Activated T-cell treated with anti-CD3 and anti-CD28 coated beads, Interleukin-2, amount 50 U/mL, for 24 hours (primary cell): ENCODE measurements around the gene FER.
"Not testable (repeated sequence)": the region's sequence is repeated elsewhere in the genome, so short reads cannot be mapped to it uniquely, and the experiment has no call there.

Source experiments
- DNase-seq: peaks from one replicate; pipeline ENCODE4 v3.0.0-alpha.2; 2020
- H3K27ac Mint-ChIP-seq: 2 replicates; pipeline ENCODE4 v1.8.0; 2020; ENCODE audit warnings: mild to moderate bottlenecking, mixed read lengths
- H3K27me3 Mint-ChIP-seq: 2 replicates; pipeline ENCODE4 v1.8.0; 2020; ENCODE audit warnings: mixed read lengths
- H3K36me3 Mint-ChIP-seq: 2 replicates; pipeline ENCODE4 v1.8.0; 2020; ENCODE audit warnings: low read depth, mixed read lengths
- H3K4me1 Mint-ChIP-seq: 2 replicates; pipeline ENCODE4 v1.8.0; 2020; ENCODE audit warnings: low read depth, mixed read lengths
- H3K4me3 Mint-ChIP-seq: 2 replicates; pipeline ENCODE4 v1.8.0; 2020; ENCODE audit warnings: mild to moderate bottlenecking, moderate library complexity, mixed read lengths
- H3K9me3 Mint-ChIP-seq: 2 replicates; pipeline ENCODE4 v1.8.0; 2020; ENCODE audit warnings: mixed read lengths

The FER gene

DNA sequence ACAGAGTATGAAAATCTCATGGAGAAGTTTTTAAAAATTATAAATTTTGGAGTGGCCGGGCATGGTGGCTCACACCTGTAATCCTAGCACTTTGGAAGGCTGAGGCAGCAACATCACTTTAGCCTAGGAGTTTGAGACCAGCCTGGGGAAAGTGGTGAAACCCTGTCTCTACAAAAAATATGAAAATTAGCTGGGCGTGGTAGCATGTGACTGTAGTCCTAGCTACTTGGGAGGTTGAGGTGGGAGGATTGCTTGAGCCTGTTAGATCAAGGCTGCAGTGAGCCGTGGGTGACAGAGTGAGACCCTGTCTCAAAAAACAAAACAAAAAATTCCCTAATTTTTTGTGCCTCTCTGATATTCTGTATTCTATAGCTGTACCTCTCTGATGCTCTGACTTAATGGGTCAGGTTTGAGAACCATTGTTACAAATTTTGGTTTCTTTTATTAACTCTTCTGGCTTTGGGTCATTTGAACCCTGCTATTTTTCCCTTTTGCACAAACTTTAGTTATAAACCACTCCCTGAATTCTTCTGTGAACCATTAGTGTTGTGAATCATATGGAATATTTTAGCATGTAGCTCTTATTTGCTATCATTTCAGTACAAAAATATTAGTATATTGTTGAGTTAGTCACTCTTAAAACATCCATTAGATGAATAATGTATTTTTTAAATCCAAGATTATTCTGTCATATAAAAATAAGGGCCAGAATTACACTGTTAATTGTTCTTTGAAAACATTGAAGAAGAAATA lies 51.0 kb downstream of the FER start:
- Mint-ChIP-seq H3K36me3 (peaks cover 47% of the 10 kb centered on the region), H3K4me1 (peaks cover 11% of the 10 kb centered on the region), H3K9me3 (peaks cover 14% of the 10 kb centered on the region), H3K27ac (no peak overlapping the region), H3K4me3 (no peak overlapping the region), H3K27me3 (no peaks in the 10 kb centered on the region)
- no peak for DNase-seq

DNA sequence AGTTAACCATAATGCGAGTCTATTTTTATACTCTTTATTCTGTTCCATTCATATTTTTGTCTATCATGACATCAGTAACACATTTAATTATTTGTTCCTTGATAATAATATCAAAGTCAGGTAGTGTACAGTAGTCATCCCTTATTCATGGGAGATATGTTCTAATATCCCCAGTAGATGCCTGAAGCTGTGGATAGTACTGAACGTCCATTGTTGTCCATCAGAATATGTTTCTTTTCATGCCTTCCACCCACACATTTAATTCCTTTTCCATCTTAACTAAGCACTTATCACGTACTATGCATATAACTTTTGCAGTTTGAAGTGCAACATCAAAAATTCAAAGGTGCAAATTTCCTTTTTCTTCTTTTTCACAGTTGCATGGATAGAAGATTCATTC lies 53.6 kb downstream of the FER start:
- peaks cover 57% of the 10 kb centered on the region for H3K36me3 Mint-ChIP-seq
- H3K9me3 Mint-ChIP-seq: peaks cover 22% of the 10 kb centered on the region
- no peak for DNase-seq
- H3K27ac Mint-ChIP-seq: no peak overlapping the region
- H3K4me3 Mint-ChIP-seq: no peak overlapping the region
- peaks cover 11% of the 10 kb centered on the region for H3K4me1 Mint-ChIP-seq
- H3K27me3 Mint-ChIP-seq: no peaks in the 10 kb centered on the region

DNA sequence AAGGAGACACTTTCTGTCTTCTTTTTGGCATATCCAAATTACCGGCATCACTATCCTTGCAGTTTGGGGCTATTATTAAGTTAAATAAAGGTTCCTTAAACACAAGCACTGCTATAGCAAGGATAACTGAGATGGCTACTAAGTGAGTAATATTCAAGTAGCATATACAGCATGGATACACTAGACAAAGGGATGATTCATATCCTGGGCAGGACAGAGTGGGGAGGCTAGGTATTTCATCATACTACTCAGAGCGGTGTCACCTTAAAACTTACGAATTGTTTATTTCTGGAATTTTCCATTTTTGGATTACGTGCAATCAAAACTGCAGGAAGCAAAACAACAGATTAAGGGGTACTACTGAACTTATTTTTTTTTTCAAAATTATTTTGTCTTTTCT lies 54.1 kb downstream of the FER start:
- H3K4me1 Mint-ChIP-seq: peaks cover 11% of the 10 kb centered on the region
- H3K27me3 Mint-ChIP-seq: no peaks in the 10 kb centered on the region
- no peak for DNase-seq
- no peak overlapping the region for H3K4me3 Mint-ChIP-seq
- H3K36me3 Mint-ChIP-seq: peaks cover 60% of the 10 kb centered on the region
- H3K27ac Mint-ChIP-seq: no peak overlapping the region
- H3K9me3 Mint-ChIP-seq: peaks cover 25% of the 10 kb centered on the region

DNA sequence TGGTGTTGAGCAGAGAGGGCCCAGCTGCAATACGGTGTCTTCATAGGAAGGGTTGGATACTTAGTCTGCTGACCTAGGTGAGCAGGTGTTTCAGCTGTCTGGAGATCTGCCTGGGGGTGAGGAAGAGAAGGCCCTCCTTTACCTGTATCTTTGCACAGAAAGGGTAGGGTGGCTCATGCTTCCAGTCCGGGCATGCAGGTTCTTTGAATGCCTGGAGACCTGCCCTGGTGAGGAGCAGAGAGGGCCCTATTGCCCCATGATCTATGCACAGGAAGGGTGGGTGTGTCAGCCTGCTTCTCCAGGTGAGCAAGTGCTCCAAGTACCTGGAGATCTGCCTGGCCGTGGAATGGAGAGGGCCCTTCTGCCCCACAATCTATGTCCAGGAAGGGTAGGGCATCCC lies 63.0 kb downstream of the FER start:
- peaks cover 23% of the 10 kb centered on the region for H3K9me3 Mint-ChIP-seq
- H3K4me3 Mint-ChIP-seq: no peak overlapping the region
- no peaks in the 10 kb centered on the region for H3K4me1 Mint-ChIP-seq
- no peak for DNase-seq
- H3K27ac Mint-ChIP-seq: no peak overlapping the region
- no peaks in the 10 kb centered on the region for H3K27me3 Mint-ChIP-seq
- H3K36me3 Mint-ChIP-seq: peaks cover 19% of the 10 kb centered on the region

DNA sequence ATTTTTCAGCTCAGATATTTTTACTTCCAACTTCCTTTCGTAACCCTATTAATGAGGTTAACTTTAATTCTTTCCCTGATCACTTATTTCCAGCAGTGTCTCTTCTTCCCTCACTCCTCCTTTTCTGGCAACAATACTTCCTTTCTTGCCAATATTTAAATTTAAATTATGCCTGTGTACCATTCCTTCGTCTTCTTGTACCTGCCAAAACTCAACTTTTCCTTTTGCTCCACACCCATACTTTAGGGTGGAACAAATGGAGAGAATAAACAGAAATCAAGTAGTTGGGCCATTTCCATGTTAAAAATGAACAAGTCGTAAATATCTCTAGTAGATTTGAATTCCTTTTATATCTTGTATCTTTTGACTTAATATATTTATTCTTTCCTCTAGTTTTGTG lies 66.0 kb downstream of the FER start:
- no peak for DNase-seq
- H3K27ac Mint-ChIP-seq: no peak overlapping the region
- H3K4me3 Mint-ChIP-seq: no peak overlapping the region
- H3K9me3 Mint-ChIP-seq: peaks cover 9% of the 10 kb centered on the region
- H3K36me3 Mint-ChIP-seq: peaks cover 5% of the 10 kb centered on the region
- peaks cover 6% of the 10 kb centered on the region for H3K4me1 Mint-ChIP-seq
- no peaks in the 10 kb centered on the region for H3K27me3 Mint-ChIP-seq

DNA sequence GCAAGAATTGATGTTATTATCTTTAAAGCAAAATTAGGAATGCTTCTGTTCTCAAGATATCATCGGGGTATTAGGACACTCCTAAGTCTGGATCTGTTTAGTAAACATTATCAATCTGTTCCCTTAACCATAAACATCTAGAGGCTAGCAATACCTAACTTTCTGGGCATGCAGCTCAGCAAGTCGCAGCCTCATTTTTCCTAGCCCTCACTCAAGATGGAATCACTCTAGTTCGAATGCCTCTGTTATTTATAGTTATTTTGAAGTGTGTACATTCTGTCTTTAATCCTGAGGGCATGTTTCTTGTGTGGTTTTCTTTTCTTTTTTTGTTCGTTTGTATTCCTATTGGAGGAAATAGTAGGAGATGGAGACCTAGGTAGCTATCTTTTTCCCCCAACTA lies 66.9 kb downstream of the FER start:
- Mint-ChIP-seq H3K9me3 (peaks cover 5% of the 10 kb centered on the region), H3K36me3 (peaks cover 5% of the 10 kb centered on the region), H3K4me3 (no peak overlapping the region), H3K27me3 (no peaks in the 10 kb centered on the region), H3K27ac (no peak overlapping the region), H3K4me1 (peaks cover 6% of the 10 kb centered on the region)
- DNase-seq: no peak

DNA sequence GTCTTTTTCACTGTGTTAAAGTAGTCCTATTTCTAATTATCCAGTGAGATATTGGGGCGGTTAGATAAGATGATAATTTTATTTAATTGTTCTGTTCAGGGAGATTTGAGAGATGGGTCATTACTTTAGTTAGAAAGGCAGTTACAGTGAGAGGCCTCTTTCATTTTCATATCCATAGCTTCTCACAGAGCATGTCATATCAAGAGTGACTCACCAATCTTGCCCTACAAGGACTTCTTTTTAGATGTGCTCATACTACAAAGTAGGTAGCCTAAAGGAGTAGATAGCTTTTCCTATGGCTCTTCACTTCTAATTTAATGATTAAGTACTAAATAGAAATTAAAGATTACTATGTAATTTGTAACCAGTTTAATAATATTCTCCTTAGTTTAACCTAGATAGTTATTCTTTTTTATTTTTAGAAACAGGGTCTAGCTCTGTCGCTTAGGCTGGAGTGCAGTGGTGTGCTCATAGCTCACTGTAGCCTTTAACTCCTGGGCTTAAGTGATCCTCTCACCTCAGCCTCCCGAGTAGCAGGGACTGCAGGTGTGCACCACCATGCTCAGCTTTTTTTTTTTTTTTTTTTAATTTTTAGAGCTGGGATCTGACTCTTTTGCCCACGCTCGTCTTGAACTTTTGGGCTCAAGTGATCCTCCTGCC lies 71.0 kb downstream of the FER start:
- DNase-seq: no peak
- H3K36me3 Mint-ChIP-seq: peaks cover 2% of the 10 kb centered on the region
- no peak overlapping the region for H3K4me3 Mint-ChIP-seq
- peaks cover 6% of the 10 kb centered on the region for H3K4me1 Mint-ChIP-seq
- no peaks in the 10 kb centered on the region for H3K9me3 Mint-ChIP-seq
- H3K27me3 Mint-ChIP-seq: no peaks in the 10 kb centered on the region
- H3K27ac Mint-ChIP-seq: no peak overlapping the region

DNA sequence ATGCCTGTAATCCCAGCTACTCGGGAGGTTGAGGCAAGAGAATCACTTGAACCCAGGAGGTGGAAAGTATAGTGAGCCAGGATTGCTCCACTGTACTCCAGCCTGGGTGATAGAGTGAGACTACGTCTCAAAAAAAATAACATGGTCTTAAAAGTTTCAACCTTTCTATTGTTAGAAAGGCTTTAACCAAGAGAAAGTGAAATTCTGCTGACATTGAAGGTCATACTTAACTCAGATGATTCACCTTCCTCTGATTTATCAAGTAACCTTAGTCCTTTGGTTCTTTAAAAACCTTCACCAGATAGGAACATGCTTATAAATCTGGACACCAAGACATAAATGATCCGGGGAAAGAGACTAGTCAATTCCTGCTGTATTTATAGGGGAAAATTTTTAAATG lies 73.3 kb downstream of the FER start:
- no peak for DNase-seq
- Mint-ChIP-seq H3K4me1 (peaks cover 6% of the 10 kb centered on the region), H3K27me3 (no peaks in the 10 kb centered on the region), H3K36me3 (peaks cover under 1% of the 10 kb centered on the region), H3K27ac (no peak overlapping the region), H3K4me3 (no peak overlapping the region), H3K9me3 (no peaks in the 10 kb centered on the region)

DNA sequence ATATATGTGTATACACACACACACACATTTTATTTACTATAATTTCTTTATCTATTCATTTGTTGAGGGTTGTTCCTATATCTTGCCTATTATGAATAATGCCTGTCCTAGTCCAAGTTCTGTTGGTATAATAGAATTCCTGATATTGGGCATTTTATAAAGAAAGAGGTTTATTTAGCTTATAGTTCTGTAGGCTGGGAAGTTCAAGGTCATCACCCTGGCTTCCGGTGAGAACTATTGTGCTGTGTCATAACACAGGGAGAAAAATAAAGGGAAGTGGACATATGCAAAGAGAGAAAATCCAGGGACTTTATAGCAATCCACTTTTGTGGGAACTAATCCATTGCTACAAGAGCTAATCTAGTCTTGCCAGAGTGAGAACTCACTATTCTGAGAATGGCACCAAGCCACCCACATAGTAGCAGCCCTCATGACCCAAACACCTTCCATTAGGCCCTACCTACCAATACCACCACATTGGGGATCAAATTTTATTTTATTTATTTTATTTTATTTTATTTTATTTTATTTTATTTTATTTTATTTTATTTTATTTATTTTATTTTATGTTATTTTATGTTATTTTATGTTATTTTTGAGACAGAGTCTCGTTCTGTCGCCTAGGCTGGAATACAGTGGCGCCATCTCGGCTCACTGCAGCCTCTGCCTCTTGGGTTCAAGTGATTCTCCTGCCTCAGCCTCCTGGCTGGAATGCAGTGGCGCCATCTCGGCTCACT lies 74.7 kb downstream of the FER start:
- no peak overlapping the region for H3K27ac Mint-ChIP-seq
- no peaks in the 10 kb centered on the region for H3K9me3 Mint-ChIP-seq
- no peaks in the 10 kb centered on the region for H3K27me3 Mint-ChIP-seq
- no peak for DNase-seq
- no peaks in the 10 kb centered on the region for H3K36me3 Mint-ChIP-seq
- no peak overlapping the region for H3K4me3 Mint-ChIP-seq
- H3K4me1 Mint-ChIP-seq: peaks cover 6% of the 10 kb centered on the region

DNA sequence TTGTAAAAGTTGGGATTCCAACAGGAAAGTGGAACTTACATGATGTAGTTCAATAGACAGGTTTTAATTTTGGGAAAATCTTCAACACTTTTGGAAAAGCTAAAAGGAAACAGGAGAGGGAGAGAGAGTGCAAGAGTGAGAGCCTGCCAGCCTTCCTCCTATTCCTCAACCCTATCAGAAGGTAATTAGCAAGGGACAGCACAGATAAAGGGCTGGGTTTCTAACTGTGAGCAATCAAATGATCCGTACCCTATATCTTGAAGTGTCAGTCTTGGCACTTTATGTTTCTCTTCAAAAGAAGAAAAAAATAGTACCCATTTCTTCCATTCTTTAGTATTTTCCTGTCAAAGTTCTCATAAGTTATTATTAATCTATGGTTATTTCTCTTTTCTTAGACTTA lies 79.4 kb downstream of the FER start:
- Mint-ChIP-seq H3K9me3 (no peaks in the 10 kb centered on the region), H3K4me3 (no peak overlapping the region), H3K4me1 (no peaks in the 10 kb centered on the region), H3K36me3 (no peaks in the 10 kb centered on the region), H3K27ac (no peak overlapping the region), H3K27me3 (no peaks in the 10 kb centered on the region)
- no peak for DNase-seq

DNA sequence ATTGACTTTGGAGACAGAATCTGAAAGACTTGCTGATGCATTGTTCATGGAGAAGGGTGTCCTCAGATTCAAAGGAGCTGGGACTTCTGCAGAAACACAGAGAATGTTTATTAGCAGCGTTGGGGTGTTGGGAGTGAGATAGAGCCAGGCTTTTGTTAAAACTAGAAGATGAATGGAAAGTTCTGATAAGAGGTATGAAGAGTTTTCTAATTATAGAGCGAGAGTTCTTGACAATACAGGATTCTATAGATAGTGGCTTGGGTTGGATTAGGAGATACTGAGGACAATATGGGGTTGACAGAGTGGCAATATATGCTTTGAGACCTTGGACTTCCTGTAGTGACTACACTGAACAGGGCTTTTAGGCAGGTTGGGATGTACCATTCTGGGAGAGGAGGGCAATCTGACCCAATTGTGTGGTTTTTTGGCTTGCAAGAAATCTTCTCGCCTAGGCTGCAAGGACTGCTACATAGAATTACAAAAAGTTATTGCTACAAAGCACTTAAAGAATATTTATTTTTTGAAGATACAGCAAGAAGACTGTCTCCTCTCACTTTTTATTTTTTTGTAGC lies 83.1 kb downstream of the FER start:
- Mint-ChIP-seq H3K9me3 (no peaks in the 10 kb centered on the region), H3K4me3 (no peak overlapping the region), H3K4me1 (no peaks in the 10 kb centered on the region), H3K36me3 (peaks cover 2% of the 10 kb centered on the region), H3K27ac (no peak overlapping the region), H3K27me3 (no peaks in the 10 kb centered on the region)
- DNase-seq: no peak

DNA sequence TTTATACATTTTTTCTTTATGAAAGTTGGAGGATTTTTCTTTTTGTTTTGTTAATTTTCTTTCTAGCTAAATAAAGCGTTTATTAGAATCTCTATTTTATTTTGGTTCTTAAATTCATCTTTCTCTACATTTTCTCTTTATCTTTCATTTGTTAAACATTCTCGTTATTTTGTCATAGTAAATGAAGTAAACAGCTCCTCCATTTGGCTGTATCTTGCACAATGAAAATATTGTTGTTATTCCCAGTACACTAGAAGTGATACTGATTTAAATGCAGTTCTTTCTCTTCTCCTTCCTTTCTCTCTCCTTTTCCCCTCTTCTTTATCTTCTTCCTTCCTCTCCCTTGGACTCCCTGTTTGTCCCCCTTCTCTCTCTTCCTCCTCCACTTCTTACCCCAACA lies 88.8 kb downstream of the FER start:
- Mint-ChIP-seq H3K27me3 (no peaks in the 10 kb centered on the region), H3K9me3 (no peaks in the 10 kb centered on the region), H3K4me3 (no peak overlapping the region), H3K27ac (no peak overlapping the region), H3K36me3 (peaks cover 14% of the 10 kb centered on the region), H3K4me1 (no peaks in the 10 kb centered on the region)
- DNase-seq: no peak

DNA sequence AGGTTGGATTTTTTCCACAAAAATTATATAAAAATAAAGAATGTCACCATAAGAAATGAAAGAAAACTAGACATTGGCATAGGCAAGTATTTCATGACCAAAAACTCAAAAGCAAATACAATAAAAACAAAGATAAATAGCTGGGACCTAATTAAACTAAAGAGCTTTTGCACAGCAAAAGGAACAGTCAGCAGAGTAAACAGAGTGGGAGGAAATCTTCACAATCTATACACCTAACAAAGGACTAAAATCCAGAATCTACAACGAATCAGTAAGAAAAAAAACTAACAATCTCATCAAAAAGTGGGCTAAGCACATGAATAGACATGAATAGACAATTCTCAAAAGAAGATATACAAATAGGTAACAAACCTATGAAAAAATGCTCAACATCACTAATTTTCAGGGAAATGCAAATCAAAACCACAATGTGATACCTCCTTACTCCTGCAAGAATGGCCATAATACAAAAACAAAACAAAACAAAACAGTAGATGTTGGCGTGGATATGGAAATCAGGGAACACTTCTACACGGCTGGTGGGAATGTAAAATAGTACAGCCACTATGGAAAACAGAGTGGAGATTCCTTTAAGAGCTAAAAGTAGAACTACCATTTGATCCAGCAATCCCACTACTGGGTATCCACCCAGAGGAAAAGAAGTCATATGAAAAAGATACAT lies 94.7 kb downstream of the FER start:
- H3K4me3 Mint-ChIP-seq, H3K4me1 Mint-ChIP-seq, H3K27ac Mint-ChIP-seq, DNase-seq, H3K27me3 Mint-ChIP-seq: not testable (repeated sequence)
- H3K36me3 Mint-ChIP-seq: peaks cover 31% of the 10 kb centered on the region
- peaks cover 11% of the 10 kb centered on the region for H3K9me3 Mint-ChIP-seq

DNA sequence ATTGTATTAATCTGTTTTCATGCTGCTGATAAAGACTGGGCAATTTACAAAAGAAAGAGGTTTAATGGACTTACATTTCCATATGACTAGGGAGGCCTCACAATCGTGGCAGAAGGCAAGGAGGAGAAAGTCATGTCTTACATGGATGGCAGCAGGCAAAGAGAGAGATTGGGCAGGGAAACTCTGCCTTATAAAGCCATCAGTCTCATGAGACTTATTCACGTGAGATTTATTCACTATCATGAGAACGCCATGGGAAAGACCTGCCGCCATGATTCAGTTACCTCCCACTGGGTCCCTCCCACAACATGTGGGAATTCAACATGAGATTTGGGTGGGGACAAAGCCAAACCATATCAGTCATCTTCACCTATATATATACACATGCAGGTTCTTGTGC lies 103.4 kb downstream of the FER start:
- not testable (repeated sequence) for H3K4me1 Mint-ChIP-seq, H3K4me3 Mint-ChIP-seq, H3K27me3 Mint-ChIP-seq, DNase-seq, H3K9me3 Mint-ChIP-seq, H3K27ac Mint-ChIP-seq
- peaks cover 13% of the 10 kb centered on the region for H3K36me3 Mint-ChIP-seq
